C4-2B (cell line): ENCODE measurements around the gene ARRDC3.
A peak's percentile ranks its signal among the peaks of the same experiment; 100 is the strongest.

Experiments
- H3K27ac ChIP-seq: fragments of 450-650 bp; 2 replicates; pipeline ENCODE4 v1.5.1; 2017
- ZFX ChIP-seq: fragments of 450-650 bp; IDR thresholded peaks from 2 replicates; pipeline ENCODE4 v1.6.1; 2017
- TF ChIP-seq, protein P1 (sequence below): fragments of 450-650 bp; conservative IDR thresholded peaks from 2 replicates; pipeline ENCODE4 v1.5.1; 2017; ENCODE audit warnings: mild to moderate bottlenecking

Gene ARRDC3

DNA sequence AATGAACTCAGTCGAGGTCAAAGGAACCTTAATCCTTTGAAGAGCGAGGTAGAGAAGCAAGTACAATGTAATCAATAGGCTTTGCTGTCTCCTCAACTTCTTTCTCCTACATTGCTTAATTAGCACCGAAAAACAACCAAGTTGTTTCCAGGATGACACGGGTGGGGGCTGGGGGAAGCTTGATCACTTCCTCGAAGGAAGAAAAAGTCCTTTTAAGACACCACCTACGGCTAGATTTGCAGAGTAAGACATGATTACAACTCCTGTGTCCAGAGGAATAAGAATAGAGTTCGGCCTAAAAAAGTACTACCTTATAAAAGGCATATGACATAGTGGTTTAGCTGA lies 811 bp upstream of the ARRDC3 start:
- no peak for TF ChIP-seq ZFX
- TF ChIP-seq, protein P1, sequence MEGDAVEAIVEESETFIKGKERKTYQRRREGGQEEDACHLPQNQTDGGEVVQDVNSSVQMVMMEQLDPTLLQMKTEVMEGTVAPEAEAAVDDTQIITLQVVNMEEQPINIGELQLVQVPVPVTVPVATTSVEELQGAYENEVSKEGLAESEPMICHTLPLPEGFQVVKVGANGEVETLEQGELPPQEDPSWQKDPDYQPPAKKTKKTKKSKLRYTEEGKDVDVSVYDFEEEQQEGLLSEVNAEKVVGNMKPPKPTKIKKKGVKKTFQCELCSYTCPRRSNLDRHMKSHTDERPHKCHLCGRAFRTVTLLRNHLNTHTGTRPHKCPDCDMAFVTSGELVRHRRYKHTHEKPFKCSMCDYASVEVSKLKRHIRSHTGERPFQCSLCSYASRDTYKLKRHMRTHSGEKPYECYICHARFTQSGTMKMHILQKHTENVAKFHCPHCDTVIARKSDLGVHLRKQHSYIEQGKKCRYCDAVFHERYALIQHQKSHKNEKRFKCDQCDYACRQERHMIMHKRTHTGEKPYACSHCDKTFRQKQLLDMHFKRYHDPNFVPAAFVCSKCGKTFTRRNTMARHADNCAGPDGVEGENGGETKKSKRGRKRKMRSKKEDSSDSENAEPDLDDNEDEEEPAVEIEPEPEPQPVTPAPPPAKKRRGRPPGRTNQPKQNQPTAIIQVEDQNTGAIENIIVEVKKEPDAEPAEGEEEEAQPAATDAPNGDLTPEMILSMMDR = no peak
- peak overlapping the region; percentile 92 for H3K27ac ChIP-seq

- peak overlapping the region; percentile 92; the same call in 1 of the 2 replicates for H3K27ac ChIP-seq
- no peak for TF ChIP-seq ZFX
- TF ChIP-seq, protein P1 = no peak
Observed at GRCh38 chr5:91382530-91383026, 539 bp downstream of the ARRDC3 start.

DNA sequence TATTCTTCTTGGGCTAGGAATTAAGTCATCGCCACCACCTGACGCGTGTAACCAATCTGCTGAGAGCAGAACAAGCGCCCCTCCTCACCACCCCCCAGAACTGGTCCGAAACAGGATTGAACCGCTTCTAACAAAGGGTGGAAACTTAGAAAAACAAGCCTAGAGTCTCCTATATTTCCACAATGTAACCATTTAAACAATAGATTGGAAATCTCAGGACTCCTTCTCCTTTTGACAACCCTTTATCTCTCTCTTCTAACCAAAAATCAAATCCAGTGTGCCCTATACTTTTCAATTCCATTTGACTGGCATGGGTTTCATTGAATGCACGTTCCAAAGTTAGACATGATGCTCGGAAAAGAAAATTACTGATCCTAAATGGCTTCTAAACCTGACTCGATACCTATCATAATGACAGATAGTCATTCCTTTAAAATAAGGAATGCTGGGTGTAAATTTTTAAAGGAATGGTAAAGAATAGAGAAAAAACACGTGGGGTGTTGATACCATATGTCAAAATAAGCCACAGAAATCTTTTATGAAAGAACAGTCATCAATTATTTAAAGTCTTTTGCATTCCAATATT lies 1.2 kb downstream of the ARRDC3 start:
- H3K27ac ChIP-seq = peak overlapping the region; percentile 95; the same call in 1 of the 2 replicates
- TF ChIP-seq, protein P1 = no peak
- no peak for TF ChIP-seq ZFX

- TF ChIP-seq, protein P1 = no peak
- no peak for TF ChIP-seq ZFX
- H3K27ac ChIP-seq = peak overlapping the region; percentile 95
Observed at GRCh38 chr5:91381239-91381773, 1.8 kb downstream of the ARRDC3 start.

DNA sequence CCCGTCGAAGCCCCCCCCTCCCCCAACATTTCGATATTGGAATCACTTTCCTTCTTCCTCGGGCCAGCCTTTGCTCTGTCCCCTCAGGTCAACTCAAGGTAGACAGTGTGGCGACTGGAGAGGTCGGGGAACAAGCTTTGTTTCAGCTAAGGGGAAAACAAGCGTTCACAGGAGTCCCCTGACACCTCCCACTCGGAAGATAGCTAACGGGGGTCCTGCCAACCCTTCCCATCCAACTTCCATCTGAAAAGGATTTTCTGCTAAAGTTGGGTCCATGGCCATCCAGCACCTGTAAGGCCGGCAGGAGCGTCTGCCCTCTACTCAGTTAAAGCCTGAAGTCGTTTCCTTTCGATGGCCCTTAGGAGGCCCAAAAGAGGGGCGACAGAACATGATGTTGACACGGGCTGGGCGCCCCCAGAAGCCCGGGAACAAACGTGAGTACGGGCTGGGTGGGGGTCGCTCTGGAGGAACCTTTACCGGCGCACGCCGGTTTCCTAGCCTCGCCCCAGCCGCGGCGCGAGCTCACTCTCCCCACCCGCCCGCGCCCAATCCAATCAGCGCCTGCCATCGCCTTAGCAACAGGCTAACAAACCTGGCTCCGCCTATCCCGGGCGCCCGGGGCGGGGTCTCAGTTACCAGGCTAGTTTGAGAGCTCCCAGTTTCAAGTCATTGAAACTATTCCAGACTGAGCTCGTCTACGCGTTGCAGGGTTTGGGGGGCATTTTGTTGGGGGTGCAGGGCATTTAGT lies 2.5 kb downstream of the ARRDC3 start:
- TF ChIP-seq, protein P1 = no peak
- TF ChIP-seq ZFX = no peak
- H3K27ac ChIP-seq = peak overlapping the region; percentile 95

DNA sequence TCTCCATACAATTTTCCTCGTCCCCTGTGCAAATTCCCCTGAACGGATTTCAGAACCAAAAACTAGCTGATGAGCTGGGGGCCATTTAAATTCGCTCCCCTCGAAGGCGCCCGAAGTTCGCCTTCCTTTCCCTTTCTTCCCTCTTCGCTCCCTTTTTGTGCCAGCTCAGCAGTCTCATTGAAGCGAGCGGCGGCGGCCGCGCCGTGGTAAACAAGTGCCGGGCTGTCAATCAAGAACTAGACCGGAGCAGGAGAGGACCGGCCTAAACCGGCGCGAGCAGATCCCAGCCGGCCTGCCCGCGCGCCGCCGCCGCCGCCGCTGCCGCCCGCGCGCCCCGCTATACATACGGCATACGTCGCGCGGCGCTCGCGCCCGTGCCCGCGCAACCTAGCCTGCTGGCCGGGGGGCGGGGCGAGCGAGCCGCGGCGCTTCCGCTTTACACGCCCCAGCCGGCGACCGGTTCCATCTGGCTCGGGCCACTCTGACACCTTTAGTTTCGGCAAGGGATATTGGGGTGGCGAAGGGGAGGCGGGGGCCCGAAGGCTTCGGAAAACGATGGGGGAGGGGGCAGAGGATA lies 3.1 kb downstream of the ARRDC3 start:
- no peak for TF ChIP-seq ZFX
- TF ChIP-seq, protein P1 = no peak
- H3K27ac ChIP-seq = peak overlapping the region; percentile 95
